Uterus (tissue), 2 donors: Measurements from ENCODE around the gene RIN2.

Experiments used
- POLR2A ChIP-seq, 2 donors: fragments of 450-650 bp; IDR thresholded peaks; one replicate each; pipeline ENCODE4 v1.6.1; 2016; ENCODE audit warnings: antibody characterized with exemption in 2 of 2, mild to moderate bottlenecking in 1 of 2, moderate library complexity in 1 of 2
- TF ChIP-seq, protein P1 (sequence below), 4 experiments: fragments of 200-600 bp in 2 of 4; fragments of 450-650 bp in 2 of 4; sonication (generic) in 2 of 4; IDR thresholded peaks; one replicate each; pipeline ENCODE4 v1.5.1; 2016 to 2019; ENCODE audit warnings: antibody characterized with exemption in 4 of 4, mild to moderate bottlenecking in 2 of 4, moderate library complexity in 1 of 4

DNA sequence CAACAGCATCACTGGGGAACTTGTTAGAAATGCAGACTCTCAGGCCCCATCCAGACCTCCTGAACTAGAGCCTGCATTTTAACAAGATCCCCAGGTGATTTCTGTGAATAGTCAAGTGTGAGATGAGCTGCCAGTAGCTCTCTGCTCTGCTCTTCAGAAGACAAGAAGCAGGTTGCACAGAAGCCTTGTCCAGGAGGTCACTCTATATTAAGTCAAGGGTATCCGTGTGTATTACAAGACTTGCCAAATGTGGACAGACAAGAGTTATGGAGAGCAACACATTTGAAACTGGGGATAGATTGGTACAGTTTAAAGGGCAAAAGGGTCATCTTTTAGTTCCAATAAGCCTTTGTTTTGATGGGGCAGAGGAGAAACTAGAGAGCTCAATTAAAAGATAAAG is 23.2 kb upstream of the RIN2 start:
- TF ChIP-seq, protein P1, sequence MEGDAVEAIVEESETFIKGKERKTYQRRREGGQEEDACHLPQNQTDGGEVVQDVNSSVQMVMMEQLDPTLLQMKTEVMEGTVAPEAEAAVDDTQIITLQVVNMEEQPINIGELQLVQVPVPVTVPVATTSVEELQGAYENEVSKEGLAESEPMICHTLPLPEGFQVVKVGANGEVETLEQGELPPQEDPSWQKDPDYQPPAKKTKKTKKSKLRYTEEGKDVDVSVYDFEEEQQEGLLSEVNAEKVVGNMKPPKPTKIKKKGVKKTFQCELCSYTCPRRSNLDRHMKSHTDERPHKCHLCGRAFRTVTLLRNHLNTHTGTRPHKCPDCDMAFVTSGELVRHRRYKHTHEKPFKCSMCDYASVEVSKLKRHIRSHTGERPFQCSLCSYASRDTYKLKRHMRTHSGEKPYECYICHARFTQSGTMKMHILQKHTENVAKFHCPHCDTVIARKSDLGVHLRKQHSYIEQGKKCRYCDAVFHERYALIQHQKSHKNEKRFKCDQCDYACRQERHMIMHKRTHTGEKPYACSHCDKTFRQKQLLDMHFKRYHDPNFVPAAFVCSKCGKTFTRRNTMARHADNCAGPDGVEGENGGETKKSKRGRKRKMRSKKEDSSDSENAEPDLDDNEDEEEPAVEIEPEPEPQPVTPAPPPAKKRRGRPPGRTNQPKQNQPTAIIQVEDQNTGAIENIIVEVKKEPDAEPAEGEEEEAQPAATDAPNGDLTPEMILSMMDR (IDR thresholded peaks at IDR 0.05), result no peak
- TF ChIP-seq POLR2A (IDR thresholded peaks at IDR 0.05), result no peak
